ENCODE results near the gene ASIC4.

Gene ASIC4

GRCh38 chr2:219508971-219509779, 5.1 kb upstream of the ASIC4 start:
- no peak for TF ChIP-seq CTCF (IDR thresholded peaks at IDR 0.05; ENCODE audit: insufficient read depth, low read depth, low read length, missing control alignments)
- no peak for DNase-seq (ENCODE audit: low read depth)
- no peak overlapping the region for H3K4me3 ChIP-seq (ENCODE audit: low read depth, low read length)

- peak; percentile 35 for DNase-seq (ENCODE audit: low read depth)
- peak; percentile 68 for TF ChIP-seq CTCF (IDR thresholded peaks at IDR 0.05; ENCODE audit: insufficient read depth, low read depth, low read length, missing control alignments)
- no peak overlapping the region for H3K4me3 ChIP-seq (ENCODE audit: low read depth, low read length)
Measured at GRCh38 chr2:219509780-219510511, 4.3 kb upstream of the ASIC4 start.

GRCh38 chr2:219510512-219511135, 3.7 kb upstream of the ASIC4 start:
- TF ChIP-seq CTCF (IDR thresholded peaks at IDR 0.05; ENCODE audit: insufficient read depth, low read depth, low read length, missing control alignments): no peak
- no peak for DNase-seq (ENCODE audit: low read depth)
- H3K4me3 ChIP-seq (ENCODE audit: low read depth, low read length): no peak overlapping the region

GRCh38 chr2:219511547-219512325, 2.5 kb upstream of the ASIC4 start:
- no peak for DNase-seq (ENCODE audit: low read depth)
- no peak overlapping the region for H3K4me3 ChIP-seq (ENCODE audit: low read depth, low read length)
- TF ChIP-seq CTCF (IDR thresholded peaks at IDR 0.05; ENCODE audit: insufficient read depth, low read depth, low read length, missing control alignments): no peak

GRCh38 chr2:219512524-219513216, 1.6 kb upstream of the ASIC4 start:
- H3K4me3 ChIP-seq (ENCODE audit: low read depth, low read length): no peak overlapping the region
- DNase-seq (ENCODE audit: low read depth): no peak
- TF ChIP-seq CTCF (IDR thresholded peaks at IDR 0.05; ENCODE audit: insufficient read depth, low read depth, low read length, missing control alignments): no peak

GRCh38 chr2:219513787-219514186, 495 bp upstream of the ASIC4 start:
- no peak for TF ChIP-seq CTCF (IDR thresholded peaks at IDR 0.05; ENCODE audit: insufficient read depth, low read depth, low read length, missing control alignments)
- no peak overlapping the region for H3K4me3 ChIP-seq (ENCODE audit: low read depth, low read length)
- DNase-seq (ENCODE audit: low read depth): no peak

Data from GM12865 (cell line).